HEK293 (cell line): ENCODE results near the gene COG3.

ENCODE experiments used
- CTCF ChIA-PET: fragments of 350-600 bp; formaldehyde crosslinking; extraction: SDS; loops from one replicate; lab custom pipeline; 2021; ENCODE audit warnings: antibody characterized with exemption; lab: Yijun Ruan, JAX
- POLR2A ChIA-PET: fragments of 300-600 bp; formaldehyde crosslinking; extraction: SDS; loops from one replicate; lab custom pipeline; 2020; ENCODE audit warnings: antibody characterized with exemption, inconsistent platforms; lab: Yijun Ruan, JAX
- H3K27ac ChIP-seq: fragments of 200-500 bp; sonication (Bioruptor generic); 2 replicates; pipeline ENCODE4 v1.5.1; 2014; ENCODE audit warnings: low read depth, low read length, control low read depth, inconsistent platforms; ENCODE audit errors: extremely low read depth
- H3K36me3 ChIP-seq, 2 experiments: fragments of 200-500 bp in 1 of 2; sonication (Bioruptor generic) in 1 of 2; 1 replicate in 1 of 2; 2 replicates in 1 of 2; pipeline ENCODE4 v1.5.1; 2014 to 2017; ENCODE audit warnings: inconsistent platforms in 2 of 2, low read length in 2 of 2; ENCODE audit not compliant: control insufficient read depth in 2 of 2, insufficient read depth in 1 of 2
- H3K4me1 ChIP-seq: fragments of 200-500 bp; sonication (Bioruptor generic); 2 replicates; pipeline ENCODE4 v1.5.1; 2014; ENCODE audit warnings: mild to moderate bottlenecking, low read length, inconsistent platforms; ENCODE audit not compliant: control insufficient read depth, insufficient read depth
- H3K4me3 ChIP-seq: 2 replicates; pipeline ENCODE4 v1.5.1; 2011; ENCODE audit warnings: low read depth, mild to moderate bottlenecking, control low read depth, low read length, moderate library complexity
- H3K9me3 ChIP-seq: fragments of 200-500 bp; sonication (Bioruptor generic); 2 replicates; pipeline ENCODE4 v1.5.1; 2014; ENCODE audit warnings: low read depth, low read length, inconsistent platforms; ENCODE audit not compliant: control insufficient read depth, insufficient read depth
- PATZ1 ChIP-seq: fragments of 450-650 bp; formaldehyde crosslinking; IDR thresholded peaks from 2 replicates; pipeline ENCODE4 v1.5.1; 2016; ENCODE audit warnings: missing biosample characterization, missing genetic modification characterization
- PRDM6 ChIP-seq: fragments of 450-650 bp; formaldehyde crosslinking; IDR thresholded peaks from 2 replicates; pipeline ENCODE4 v1.5.1; 2017; ENCODE audit warnings: missing biosample characterization, missing genetic modification characterization
- WT1 ChIP-seq: fragments of 450-650 bp; formaldehyde crosslinking; IDR thresholded peaks from 2 replicates; pipeline ENCODE4 v1.5.1; 2016; ENCODE audit warnings: missing biosample characterization, missing genetic modification characterization
- ZEB2 ChIP-seq: fragments of 450-650 bp; formaldehyde crosslinking; IDR thresholded peaks from 2 replicates; pipeline ENCODE4 v1.5.1; 2016; ENCODE audit warnings: missing biosample characterization, missing genetic modification characterization
- ZNF138 ChIP-seq: fragments of 450-650 bp; formaldehyde crosslinking; IDR thresholded peaks from 2 replicates; pipeline ENCODE4 v1.5.1; 2016; ENCODE audit warnings: missing biosample characterization, missing genetic modification characterization, borderline replicate concordance
- ZNF184 ChIP-seq: fragments of 450-650 bp; IDR thresholded peaks from 2 replicates; pipeline ENCODE4 v1.5.1; 2018; ENCODE audit warnings: missing biosample characterization, mild to moderate bottlenecking, missing genetic modification characterization
- ZNF19 ChIP-seq: fragments of 450-650 bp; formaldehyde crosslinking; IDR thresholded peaks from 2 replicates; pipeline ENCODE4; 2016; ENCODE audit warnings: missing biosample characterization, missing genetic modification characterization, low read depth
- ZNF2 ChIP-seq: fragments of 450-650 bp; formaldehyde crosslinking; IDR thresholded peaks from 2 replicates; pipeline ENCODE4 v1.5.1; 2016; ENCODE audit warnings: missing biosample characterization, missing genetic modification characterization
- ZNF24 ChIP-seq: fragments of 450-650 bp; formaldehyde crosslinking; IDR thresholded peaks from 2 replicates; pipeline ENCODE4 v1.5.1; 2016; ENCODE audit warnings: missing biosample characterization, missing genetic modification characterization
- ZNF248 ChIP-seq: fragments of 450-650 bp; formaldehyde crosslinking; IDR thresholded peaks from 2 replicates; pipeline ENCODE4 v1.5.1; 2017; ENCODE audit warnings: missing biosample characterization, missing genetic modification characterization
- ZNF324 ChIP-seq: fragments of 450-650 bp; formaldehyde crosslinking; IDR thresholded peaks from 2 replicates; pipeline ENCODE4 v1.5.1; 2016; ENCODE audit warnings: missing biosample characterization, missing genetic modification characterization
- ZNF366 ChIP-seq: fragments of 450-650 bp; formaldehyde crosslinking; conservative IDR thresholded peaks from 2 replicates; pipeline ENCODE4 v1.5.1; 2016; ENCODE audit warnings: missing biosample characterization, missing genetic modification characterization
- ZNF37A ChIP-seq: fragments of 450-650 bp; IDR thresholded peaks from 2 replicates; pipeline ENCODE4 v1.5.1; 2018; ENCODE audit warnings: missing biosample characterization, missing genetic modification characterization
- ZNF416 ChIP-seq: fragments of 450-650 bp; formaldehyde crosslinking; IDR thresholded peaks from 2 replicates; pipeline ENCODE4 v1.5.1; 2016; ENCODE audit warnings: missing biosample characterization, missing genetic modification characterization
- ZNF473 ChIP-seq: fragments of 450-650 bp; formaldehyde crosslinking; IDR thresholded peaks from 2 replicates; pipeline ENCODE4 v1.5.1; 2017; ENCODE audit warnings: missing biosample characterization, missing genetic modification characterization
- ZNF707 ChIP-seq: fragments of 450-650 bp; formaldehyde crosslinking; IDR thresholded peaks from 2 replicates; pipeline ENCODE4 v1.5.1; 2016; ENCODE audit warnings: missing biosample characterization, missing genetic modification characterization
- TF ChIP-seq, protein P1 (sequence below): fragments of 450-650 bp; formaldehyde crosslinking; conservative IDR thresholded peaks from 2 replicates; pipeline ENCODE4 v1.5.1; 2016; ENCODE audit warnings: low read depth, missing biosample characterization, missing genetic modification characterization
- TF ChIP-seq, protein P2 (sequence below): fragments of 450-650 bp; formaldehyde crosslinking; IDR thresholded peaks from 2 replicates; pipeline ENCODE4 v1.5.1; 2016; ENCODE audit warnings: missing biosample characterization, missing genetic modification characterization, low read depth
- TF ChIP-seq, protein P3 (sequence below): fragments of 450-650 bp; formaldehyde crosslinking; IDR thresholded peaks from 2 replicates; pipeline ENCODE4 v1.5.1; 2016; ENCODE audit warnings: missing biosample characterization, missing genetic modification characterization

Gene COG3

GRCh38 chr13:45500492-45501174 is 35.9 kb downstream of the COG3 start:
- H3K4me1 ChIP-seq: no peaks in the 10 kb centered on the region
- POLR2A ChIA-PET: no interaction called here
- CTCF ChIA-PET: interaction anchor here (0.7 kb wide), 2 partner anchors 11 to 86 kb away, joined by 3 read pairs; no protein-coding TSS in a partner anchor
- H3K36me3 ChIP-seq: peaks cover 25 to 44% of the 10 kb centered on the region in 2 experiments
- H3K4me3 ChIP-seq: no peak overlapping the region
- H3K9me3 ChIP-seq: no peaks in the 10 kb centered on the region; the same call in 1 of the 2 replicates
- TF ChIP-seq ZNF19 (tag by site-specific recombination) (no peak), ZNF2 (tag by site-specific recombination) (no peak), ZNF324 (tag by site-specific recombination) (no peak), ZNF37A (tag by site-specific recombination) (no peak), WT1 (tag by site-specific recombination) (peak; percentile 46), PATZ1 (tag by site-specific recombination) (0 out of 2 replicates have a peak, but pooled peaks have one; percentile 17), ZNF184 (tag by site-specific recombination) (no peak), PRDM6 (tag by site-specific recombination) (peak; percentile 86), ZEB2 (tag by site-specific recombination) (0 out of 2 replicates have a peak, but pooled peaks have one; percentile 19), ZNF416 (tag by site-specific recombination) (no peak), ZNF707 (tag by site-specific recombination) (no peak)
- TF ChIP-seq, protein P1, sequence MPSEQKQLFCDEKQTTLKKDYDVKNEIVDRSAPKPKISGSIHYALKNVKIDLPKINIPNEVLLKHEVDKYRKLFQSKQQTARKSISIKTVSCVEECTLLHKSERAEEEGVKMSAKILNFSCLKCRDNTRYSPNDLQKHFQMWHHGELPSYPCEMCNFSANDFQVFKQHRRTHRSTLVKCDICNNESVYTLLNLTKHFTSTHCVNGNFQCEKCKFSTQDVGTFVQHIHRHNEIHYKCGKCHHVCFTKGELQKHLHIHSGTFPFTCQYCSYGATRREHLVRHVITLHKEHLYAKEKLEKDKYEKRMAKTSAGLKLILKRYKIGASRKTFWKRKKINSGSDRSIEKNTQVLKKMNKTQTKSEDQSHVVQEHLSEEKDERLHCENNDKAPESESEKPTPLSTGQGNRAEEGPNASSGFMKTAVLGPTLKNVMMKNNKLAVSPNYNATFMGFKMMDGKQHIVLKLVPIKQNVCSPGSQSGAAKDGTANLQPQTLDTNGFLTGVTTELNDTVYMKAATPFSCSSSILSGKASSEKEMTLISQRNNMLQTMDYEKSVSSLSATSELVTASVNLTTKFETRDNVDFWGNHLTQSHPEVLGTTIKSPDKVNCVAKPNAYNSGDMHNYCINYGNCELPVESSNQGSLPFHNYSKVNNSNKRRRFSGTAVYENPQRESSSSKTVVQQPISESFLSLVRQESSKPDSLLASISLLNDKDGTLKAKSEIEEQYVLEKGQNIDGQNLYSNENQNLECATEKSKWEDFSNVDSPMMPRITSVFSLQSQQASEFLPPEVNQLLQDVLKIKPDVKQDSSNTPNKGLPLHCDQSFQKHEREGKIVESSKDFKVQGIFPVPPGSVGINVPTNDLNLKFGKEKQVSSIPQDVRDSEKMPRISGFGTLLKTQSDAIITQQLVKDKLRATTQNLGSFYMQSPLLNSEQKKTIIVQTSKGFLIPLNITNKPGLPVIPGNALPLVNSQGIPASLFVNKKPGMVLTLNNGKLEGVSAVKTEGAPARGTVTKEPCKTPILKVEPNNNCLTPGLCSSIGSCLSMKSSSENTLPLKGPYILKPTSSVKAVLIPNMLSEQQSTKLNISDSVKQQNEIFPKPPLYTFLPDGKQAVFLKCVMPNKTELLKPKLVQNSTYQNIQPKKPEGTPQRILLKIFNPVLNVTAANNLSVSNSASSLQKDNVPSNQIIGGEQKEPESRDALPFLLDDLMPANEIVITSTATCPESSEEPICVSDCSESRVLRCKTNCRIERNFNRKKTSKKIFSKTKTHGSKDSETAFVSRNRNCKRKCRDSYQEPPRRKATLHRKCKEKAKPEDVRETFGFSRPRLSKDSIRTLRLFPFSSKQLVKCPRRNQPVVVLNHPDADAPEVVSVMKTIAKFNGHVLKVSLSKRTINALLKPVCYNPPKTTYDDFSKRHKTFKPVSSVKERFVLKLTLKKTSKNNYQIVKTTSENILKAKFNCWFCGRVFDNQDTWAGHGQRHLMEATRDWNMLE (tag by site-specific recombination): 0 out of 2 replicates have a peak, but pooled peaks have one; percentile 19
- TF ChIP-seq, protein P2, sequence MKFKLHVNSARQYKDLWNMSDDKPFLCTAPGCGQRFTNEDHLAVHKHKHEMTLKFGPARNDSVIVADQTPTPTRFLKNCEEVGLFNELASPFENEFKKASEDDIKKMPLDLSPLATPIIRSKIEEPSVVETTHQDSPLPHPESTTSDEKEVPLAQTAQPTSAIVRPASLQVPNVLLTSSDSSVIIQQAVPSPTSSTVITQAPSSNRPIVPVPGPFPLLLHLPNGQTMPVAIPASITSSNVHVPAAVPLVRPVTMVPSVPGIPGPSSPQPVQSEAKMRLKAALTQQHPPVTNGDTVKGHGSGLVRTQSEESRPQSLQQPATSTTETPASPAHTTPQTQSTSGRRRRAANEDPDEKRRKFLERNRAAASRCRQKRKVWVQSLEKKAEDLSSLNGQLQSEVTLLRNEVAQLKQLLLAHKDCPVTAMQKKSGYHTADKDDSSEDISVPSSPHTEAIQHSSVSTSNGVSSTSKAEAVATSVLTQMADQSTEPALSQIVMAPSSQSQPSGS: 0 out of 2 replicates have a peak, but pooled peaks have one; percentile 7
- H3K27ac ChIP-seq: no peak overlapping the region

DNA sequence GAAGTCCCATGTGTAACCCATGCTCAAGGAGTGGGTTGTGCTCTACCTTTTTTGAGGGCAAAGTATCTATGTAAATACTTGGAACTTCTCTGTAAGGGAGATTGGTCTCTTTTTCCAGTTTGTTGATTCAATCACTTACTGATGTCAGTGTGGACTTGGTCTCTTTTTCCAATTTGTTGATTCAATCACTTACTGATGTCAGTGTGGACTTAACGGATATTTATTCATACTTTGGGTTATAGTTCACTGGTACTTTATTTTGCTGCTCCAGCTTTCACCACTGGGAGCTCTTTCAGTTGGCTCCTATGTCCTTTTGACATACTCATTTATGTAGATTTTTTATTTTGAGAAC is 36.4 kb downstream of the COG3 start:
- ChIA-PET CTCF (no interaction called here), POLR2A (no interaction called here)
- peaks cover 28 to 46% of the 10 kb centered on the region in 2 experiments for H3K36me3 ChIP-seq

More for the DNA sequence above, 36.4 kb downstream of the COG3 start:
- TF ChIP-seq ZNF366 (tag by site-specific recombination) (no peak; the same call in 1 of the 2 replicates), ZNF473 (no peak), ZNF248 (tag by site-specific recombination) (no peak), ZNF24 (tag by site-specific recombination) (no peak), ZNF138 (tag by site-specific recombination) (no peak), ZEB2 (tag by site-specific recombination) (0 out of 2 replicates have a peak, but pooled peaks have one; percentile 2)
- TF ChIP-seq, protein P3, sequence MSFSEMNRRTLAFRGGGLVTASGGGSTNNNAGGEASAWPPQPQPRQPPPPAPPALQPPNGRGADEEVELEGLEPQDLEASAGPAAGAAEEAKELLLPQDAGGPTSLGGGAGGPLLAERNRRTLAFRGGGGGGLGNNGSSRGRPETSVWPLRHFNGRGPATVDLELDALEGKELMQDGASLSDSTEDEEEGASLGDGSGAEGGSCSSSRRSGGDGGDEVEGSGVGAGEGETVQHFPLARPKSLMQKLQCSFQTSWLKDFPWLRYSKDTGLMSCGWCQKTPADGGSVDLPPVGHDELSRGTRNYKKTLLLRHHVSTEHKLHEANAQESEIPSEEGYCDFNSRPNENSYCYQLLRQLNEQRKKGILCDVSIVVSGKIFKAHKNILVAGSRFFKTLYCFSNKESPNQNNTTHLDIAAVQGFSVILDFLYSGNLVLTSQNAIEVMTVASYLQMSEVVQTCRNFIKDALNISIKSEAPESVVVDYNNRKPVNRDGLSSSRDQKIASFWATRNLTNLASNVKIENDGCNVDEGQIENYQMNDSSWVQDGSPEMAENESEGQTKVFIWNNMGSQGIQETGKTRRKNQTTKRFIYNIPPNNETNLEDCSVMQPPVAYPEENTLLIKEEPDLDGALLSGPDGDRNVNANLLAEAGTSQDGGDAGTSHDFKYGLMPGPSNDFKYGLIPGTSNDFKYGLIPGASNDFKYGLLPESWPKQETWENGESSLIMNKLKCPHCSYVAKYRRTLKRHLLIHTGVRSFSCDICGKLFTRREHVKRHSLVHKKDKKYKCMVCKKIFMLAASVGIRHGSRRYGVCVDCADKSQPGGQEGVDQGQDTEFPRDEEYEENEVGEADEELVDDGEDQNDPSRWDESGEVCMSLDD (tag by site-specific recombination): no peak
- no peak overlapping the region for H3K27ac ChIP-seq
- H3K4me3 ChIP-seq: no peak overlapping the region
- H3K4me1 ChIP-seq: no peaks in the 10 kb centered on the region
- no peaks in the 10 kb centered on the region; the same call in 1 of the 2 replicates for H3K9me3 ChIP-seq
